Measurements from ENCODE around the gene RARA.

Gene RARA

DNA sequence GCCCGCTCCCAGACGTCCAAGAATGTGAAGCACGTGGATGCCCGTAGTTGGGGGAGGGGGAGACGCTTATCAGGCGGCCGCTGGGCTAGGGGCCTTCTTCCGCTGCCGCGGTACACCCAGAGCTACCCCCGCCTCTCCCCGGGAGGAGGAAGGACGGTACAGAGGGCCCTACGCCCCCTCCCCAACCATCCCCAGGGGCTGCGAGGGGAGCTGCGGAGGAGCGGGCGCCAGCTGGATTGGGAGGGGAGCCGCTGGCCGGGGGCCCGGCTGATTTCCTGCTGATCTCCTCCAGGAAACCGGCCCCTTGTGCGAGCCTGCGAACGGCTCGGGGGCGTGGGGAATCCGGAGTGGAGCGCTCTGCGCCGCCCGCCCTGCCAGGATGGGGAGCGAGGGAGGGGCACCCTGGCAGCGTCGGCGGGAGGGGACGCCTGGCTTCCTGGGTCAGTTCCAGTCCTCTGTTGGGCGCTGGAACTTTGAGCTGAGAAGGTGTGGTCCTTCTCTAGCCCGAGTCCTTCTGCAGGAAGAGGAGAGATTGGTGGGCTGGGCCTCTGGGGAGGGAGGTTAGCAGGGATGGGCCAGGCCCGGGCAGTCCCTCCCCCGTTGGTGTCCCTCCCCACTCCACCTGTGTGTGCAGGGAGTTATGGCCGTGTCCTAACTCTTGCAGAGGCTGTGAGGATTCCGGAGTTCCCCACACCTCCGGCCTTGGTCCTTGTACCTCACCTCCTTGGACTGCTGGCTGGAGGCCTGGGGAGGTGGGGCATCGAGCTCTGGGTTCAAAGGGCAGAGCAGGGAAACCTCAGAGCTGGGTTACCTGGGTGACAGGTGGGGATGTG lies 36.4 kb downstream of the RARA start:
- DNase-seq (ENCODE audit: low spot score): peak; percentile 88

DNA sequence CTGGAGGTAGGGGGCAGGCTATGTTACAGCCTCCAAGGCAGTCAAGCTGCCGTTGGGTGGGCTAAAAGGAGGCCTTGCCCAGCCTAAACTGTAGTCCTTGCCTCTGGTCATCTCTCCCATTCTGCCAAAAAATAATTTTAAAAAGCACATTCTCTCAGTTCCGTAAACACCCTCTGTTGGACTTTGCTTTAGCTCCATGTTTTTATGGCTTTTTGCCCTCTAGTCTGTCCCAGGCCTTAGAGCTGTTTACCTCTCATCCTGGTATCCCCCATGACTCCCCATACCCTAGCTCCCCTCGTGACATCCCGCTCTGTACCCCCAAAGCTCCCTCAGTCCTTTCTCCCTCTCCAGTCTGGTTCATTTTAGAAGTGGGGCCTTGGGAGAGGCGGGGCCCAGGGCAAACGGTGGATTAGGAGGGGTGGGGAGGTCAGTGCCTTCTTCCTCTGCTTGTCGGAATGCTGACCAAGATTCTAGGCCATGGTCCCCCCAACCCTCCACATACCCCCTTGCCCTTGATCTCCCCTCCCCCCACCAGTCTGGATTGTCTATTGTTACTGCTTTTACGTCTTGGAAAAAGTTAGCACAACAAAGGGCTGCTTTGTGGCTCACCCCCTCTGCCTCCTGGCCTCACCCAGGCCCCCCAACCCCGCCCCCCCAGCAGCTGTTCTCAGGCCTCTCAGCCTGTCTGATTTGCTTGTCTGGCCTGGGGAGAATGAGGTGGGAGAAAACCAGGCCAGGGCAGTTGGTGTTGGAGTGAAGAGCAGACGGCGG lies 37.2 kb downstream of the RARA start:
- no peak for DNase-seq (ENCODE audit: low spot score)

DNA sequence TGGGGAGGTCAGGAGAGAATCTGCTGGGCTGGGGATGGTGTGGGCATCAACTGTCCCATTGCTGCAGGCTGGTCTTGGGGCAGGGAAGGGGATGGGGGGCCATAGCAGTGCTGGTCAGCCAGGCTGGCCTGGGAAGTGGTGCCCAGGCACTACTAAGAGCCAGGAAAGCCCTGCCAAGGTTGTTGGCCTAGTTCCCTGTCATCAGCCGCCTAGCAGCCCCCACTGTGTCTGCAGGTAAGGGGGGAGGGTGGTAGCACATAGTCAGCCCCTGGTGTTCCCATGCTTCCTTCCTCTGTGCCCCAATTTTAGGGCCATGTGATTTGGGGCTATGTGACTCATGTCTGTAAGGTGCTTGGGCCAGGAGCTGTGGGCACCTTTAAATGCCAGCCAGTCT lies 37.8 kb downstream of the RARA start:
- DNase-seq (ENCODE audit: low spot score): no peak

DNA sequence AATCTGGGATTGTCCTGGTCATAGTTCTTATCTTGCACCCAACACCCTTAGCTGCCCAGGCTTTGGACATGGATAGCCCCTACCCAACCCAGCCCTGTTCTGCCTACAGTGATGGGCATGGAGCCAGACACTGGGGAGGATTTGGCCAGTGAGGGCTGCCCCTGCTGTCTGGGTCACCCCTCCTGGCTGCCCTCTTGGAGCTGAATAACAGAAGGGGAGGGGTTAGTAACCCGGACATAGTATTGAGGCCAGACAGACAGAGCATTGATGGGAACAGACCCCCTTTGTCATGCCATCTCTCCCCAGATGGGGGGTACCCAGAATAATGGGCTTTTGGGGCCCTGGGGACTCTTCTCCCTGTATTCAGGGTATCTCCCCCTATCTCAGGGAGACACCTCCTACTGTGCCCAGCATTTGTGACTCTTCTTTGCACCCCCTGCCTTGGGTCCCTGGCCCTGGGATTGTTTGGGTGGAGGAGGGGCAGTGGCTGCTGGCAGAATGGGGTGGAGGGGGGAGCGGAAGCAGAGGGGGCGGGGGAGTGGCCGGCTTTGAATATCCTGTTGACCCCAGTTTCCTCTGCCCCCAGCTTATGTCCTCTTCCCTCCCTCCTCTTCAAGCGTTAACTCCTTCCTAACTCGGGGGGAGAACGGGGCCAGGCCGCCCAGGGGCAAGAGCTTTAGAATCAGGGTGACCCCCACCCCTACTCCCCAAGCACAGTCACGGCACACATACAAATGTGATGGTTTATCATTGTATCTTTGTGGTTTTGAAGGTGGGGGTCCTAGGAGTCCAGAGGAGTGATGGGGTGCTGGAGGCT lies 38.5 kb downstream of the RARA start:
- no peak for DNase-seq (ENCODE audit: low spot score)

DNA sequence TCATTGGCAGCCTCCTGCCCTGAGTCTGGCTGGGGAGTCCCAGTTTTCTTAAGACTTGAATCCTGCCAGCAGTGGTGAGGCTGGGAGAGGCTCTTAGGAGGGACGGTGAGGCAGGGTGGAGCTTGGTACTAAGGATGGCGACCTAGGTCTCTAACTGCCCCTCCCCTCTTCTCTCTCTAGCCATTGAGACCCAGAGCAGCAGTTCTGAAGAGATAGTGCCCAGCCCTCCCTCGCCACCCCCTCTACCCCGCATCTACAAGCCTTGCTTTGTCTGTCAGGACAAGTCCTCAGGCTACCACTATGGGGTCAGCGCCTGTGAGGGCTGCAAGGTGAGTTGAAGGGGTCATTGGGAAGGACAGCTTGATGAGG lies 39.1 kb downstream of the RARA start:
- DNase-seq (ENCODE audit: low spot score): no peak

DNA sequence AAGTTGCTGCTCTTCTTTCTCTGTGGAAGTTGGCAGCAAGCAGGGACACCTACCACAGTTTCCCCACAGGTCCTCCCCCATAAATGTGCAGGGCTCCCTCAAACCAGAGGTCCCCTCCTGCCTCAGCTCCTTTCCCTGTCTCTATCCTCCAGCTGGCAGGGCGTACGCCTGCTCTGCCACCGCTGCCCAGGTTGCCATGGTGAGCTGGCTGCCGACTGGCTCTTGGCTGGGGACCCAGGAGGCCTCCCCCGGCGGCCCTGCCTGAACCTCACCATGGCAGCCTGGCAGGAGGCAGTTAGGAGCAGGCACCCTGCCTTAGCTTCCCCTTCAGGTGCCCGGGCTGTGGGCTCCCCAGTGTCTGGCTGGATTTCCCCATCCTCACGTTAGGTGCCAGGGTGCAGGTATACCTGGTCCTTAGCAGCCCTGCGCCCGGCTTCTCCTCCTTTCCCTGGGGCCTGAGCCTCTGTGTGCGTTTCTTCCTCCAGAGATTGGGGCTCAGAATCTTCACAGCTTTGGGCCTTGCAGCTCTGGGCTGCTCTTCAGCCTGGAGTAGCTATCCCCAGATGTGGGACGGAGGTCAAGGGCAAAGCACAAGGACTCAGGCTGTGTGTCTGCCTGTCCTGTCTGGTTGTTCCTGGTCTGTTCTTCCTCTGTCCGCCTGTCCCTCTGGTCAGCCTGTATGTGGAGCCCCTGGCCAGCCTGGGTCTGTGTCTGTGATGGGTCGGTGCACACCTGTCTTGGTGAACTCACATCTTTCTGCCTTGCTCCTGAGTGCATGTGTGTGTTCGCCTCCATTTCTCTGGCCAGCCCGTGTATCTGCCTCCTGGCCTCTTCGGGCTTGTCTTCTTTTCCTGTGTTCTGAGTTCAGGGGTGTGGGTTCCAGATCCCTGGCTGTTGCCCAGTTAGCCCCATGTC lies 39.8 kb downstream of the RARA start:
- DNase-seq (ENCODE audit: low spot score): no peak

DNA sequence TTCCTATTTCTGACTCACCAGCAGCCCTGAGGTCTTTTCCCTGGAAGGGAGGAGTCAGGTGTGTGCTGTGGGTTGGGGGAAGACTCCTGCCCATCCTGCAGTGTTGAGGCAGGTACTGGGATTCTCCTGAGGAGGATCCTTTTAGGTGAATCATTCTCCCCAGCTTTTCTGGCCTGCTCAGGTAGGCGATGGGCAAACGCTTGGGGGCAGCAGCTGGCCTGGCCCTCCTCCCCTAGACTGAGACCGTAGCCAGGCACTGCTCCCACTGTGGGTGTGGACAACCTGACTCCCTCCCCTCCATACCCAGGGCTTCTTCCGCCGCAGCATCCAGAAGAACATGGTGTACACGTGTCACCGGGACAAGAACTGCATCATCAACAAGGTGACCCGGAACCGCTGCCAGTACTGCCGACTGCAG lies 40.5 kb downstream of the RARA start:
- DNase-seq (ENCODE audit: low spot score): no peak

DNA sequence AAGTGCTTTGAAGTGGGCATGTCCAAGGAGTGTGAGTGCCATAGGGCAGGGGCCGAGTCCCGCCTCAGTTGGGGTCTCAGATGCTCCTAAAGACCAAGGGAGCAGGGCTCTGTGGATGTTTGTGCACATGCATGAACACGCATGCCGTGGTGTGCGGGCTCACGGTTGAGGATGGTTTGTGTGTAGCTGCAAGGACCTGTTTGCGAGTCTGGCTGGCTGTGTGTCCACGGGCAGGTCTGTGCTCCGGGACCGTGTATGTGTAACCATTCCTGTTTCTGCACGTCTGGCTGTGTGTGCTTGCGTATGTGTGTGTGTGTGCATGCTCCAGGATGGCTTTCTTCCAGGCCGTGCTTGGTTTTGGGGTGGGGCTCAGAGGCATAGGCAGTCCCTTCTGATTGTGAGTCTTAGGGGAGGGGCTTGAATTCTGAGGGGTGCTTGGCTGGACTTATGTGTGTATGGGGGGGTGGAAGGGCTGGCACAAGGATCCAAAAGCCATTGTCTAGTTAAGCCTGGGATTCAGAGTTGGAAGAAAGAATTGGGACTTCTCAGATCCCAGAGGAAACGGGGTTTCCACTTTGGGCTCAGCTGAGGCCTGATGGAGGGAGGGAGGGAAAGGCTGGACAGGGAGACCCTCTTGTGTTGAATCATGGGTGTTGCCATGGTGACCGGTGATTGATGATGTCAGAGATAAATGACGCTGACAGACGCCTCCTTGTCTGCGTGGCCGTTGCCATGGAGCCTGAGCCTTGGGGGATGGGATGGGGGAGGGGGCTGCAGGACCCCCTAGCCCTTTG lies 41.1 kb downstream of the RARA start:
- peak; percentile 90 for DNase-seq (ENCODE audit: low spot score)

DNA sequence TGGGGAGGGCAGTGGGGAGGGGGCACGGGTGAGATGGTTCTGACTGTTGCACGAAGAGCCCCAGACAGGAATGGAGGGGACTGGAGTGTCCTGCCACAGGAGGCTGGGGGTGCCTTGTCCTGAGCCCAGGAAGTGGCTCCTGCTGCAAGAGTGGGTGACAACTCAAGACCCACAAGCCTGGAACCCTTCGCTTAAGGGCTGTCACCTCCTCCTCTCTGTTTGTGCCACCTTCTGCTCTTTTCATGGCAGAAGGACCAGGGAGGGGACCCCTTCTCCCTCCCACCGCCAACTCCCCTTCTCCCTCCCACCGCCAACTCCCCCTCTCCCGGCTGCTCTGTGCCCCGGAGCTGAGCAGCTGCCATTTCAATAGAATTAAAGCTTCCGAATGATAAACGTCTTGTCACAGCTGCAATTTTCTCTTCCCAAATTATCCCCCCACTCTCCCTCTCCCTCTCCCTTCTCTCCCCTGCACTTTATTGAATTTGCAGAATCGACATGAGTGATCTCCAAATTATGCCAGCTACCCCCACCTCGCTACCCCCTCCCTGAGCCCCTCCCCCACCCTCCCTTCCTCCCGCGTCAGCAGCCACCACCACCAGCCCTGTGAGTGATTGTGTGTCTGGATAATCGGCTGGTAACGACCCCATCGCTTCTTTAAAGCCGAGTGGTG lies 41.8 kb downstream of the RARA start:
- no peak for DNase-seq (ENCODE audit: low spot score)

DNA sequence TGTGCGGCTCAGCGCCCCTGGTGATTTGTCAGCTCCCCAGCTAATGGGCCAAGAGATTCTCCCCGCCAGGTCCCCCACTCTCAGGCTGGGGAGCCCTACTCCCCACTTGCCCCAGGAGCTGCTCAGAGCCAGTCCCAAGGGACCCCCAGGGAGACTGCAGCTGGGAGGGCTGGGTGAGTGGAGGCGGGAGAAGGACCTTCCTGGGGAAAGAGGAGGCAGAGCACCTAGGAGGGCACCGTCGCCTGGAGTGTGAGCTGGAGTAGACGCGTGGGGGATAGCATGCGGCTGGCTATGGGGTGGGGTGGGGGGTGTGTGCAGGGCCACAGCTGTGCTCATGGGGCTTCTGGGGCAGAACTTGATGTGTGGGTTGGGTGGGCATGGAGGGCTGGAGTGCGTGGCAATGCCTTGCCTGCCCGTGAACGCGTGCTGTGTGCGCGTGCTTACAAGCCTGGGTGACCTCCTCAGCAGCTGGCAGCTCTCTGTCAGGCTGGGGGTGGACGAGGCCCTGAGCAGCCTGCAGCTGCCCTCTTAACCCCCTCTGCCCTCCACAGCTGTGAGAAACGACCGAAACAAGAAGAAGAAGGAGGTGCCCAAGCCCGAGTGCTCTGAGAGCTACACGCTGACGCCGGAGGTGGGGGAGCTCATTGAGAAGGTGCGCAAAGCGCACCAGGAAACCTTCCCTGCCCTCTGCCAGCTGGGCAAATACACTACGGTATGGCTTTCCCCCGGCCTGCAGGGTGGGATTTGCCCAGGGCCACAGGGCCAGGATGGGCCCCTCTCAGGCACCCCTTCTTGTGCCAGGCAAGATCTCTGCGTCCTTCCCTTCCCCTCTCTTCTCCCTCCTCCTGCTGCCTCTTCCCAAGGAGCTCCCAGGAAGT lies 42.6 kb downstream of the RARA start:
- DNase-seq (ENCODE audit: low spot score): peak; percentile 64

DNA sequence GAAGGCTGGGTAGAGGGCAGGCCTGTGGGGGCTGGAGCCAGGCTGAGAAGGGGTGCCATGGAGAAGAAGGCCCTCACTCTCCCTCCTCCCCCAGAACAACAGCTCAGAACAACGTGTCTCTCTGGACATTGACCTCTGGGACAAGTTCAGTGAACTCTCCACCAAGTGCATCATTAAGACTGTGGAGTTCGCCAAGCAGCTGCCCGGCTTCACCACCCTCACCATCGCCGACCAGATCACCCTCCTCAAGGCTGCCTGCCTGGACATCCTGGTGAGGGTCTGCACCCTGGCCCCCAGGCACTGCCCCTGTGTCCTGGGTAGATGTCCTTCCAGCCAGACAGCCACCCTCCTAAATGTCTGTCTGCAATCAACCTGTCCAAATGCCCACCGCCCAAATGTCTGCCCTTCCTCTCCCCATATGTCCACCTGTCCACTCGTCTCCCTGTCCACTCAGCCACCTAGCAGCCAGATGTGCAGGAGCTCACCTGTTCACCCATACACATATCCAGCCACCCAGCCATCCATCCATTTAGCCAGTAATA lies 43.3 kb downstream of the RARA start:
- DNase-seq (ENCODE audit: low spot score): no peak

DNA sequence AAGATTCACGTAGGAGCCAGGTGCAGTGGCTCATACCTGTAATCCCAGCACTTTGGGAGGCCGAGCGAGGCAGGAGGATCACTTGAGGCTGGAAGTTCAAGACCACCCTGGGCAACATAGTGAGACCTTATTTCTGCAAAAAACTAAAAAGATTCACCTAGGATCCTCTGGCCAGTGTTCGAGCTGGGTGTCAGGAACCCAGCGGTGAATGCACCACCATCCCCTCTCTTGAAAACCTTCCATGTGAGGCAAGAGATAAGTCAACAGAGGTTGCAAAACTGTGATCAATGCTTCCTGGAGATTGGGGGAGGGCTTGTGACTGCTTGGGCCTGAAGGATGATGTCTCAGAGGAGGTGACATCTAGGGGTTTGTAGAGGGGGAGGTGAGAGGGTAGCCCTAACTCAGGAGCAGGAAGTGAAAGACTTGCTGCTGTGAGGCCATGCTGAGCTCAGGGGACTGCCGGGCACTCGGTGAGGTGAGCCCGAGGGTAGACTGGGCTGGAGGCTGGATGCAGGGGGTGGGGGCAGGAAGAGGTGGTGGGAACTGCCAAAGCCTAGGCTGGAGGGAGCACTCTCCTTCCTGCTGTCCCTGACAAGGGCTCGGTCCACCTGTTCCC lies 43.9 kb downstream of the RARA start:
- peak; percentile 39 for DNase-seq (ENCODE audit: low spot score)

DNA sequence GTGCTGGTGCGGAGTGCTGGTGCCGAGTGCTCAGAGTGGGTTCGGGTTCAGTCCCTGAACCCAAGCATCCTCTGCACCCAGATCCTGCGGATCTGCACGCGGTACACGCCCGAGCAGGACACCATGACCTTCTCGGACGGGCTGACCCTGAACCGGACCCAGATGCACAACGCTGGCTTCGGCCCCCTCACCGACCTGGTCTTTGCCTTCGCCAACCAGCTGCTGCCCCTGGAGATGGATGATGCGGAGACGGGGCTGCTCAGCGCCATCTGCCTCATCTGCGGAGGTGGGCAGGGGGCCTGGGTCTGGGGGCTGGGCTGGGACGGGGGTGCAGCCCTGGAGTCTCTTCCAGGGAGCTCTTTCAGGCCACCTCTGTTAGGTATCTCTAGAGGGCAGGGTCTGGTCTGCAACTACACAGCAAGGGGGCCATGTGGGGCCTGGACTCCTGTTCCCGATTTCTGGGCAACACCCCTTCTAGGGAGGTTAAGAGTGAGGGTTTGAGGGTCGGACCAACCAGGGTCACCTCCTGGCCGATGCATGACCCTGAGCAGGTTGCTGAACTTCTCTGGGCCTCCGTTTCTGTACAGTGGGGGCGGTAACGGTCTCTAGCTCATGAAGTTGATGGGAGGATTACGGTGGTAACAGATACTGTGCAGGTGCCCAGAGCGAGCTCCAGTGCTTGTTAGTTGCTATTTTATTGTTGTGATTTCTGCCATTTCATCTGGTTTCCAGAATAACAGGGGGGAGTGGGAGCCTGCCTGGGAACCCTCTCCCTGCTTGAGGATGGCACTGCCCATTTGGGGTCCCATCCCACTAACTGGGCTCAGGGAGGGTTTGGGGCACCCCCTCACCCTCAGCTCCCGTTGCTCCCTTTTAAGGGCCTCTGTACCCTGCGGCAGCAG lies 45.5 kb downstream of the RARA start:
- peak; percentile 52 for DNase-seq (ENCODE audit: low spot score)

DNA sequence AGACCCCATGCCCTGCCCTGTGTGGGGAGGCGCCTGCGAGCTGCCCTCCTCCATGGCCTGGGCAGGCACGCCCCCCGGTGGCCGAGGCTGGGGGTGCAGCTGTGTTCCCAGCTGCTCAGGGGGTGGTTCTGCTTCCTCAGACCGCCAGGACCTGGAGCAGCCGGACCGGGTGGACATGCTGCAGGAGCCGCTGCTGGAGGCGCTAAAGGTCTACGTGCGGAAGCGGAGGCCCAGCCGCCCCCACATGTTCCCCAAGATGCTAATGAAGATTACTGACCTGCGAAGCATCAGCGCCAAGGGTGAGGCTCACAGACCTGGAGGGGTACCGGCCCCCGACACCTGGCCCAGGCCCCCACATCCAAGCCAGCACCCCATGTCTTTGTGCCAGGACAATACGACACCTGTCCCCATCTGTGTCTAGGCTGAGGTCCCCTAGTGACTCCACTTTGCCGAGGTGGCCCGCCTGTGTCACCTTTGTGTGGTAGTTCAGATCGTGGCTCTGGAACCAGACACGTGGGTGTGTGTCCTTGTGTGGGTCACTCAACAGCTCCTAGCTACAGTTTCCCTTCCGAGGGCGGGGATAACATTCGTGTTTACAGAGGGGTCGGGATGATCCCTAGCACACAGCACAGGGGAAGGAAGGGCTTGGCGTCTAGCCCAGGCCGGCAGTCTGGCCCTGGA lies 46.3 kb downstream of the RARA start:
- peak; percentile 96 for DNase-seq (ENCODE audit: low spot score)

DNA sequence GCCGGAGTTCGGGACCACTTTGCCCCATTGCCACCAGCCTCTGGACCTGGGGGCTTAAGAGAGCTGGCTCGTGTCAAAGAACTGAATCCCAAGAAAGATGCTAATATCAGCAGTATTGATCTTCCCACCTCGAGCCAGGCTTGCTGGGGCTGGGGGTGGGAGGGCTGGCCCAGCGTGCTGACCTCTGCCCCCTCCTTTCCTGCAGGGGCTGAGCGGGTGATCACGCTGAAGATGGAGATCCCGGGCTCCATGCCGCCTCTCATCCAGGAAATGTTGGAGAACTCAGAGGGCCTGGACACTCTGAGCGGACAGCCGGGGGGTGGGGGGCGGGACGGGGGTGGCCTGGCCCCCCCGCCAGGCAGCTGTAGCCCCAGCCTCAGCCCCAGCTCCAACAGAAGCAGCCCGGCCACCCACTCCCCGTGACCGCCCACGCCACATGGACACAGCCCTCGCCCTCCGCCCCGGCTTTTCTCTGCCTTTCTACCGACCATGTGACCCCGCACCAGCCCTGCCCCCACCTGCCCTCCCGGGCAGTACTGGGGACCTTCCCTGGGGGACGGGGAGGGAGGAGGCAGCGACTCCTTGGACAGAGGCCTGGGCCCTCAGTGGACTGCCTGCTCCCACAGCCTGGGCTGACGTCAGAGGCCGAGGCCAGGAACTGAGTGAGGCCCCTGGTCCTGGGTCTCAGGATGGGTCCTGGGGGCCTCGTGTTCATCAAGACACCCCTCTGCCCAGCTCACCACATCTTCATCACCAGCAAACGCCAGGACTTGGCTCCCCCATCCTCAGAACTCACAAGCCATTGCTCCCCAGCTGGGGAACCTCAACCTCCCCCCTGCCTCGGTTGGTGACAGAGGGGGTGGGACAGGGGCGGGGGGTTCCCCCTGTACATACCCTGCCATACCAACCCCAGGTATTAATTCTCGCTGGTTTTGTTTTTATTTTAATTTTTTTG lies 47.1 kb downstream of the RARA start:
- DNase-seq (ENCODE audit: low spot score): no peak

Data from ecto neural progenitor cell (in vitro differentiated cells).